Astrocyte (in vitro differentiated cells and primary cell): ENCODE data around the gene BEST3. TPM values are rescaled to one million over a fixed set of nuclear protein-coding genes. Genes with fewer than 3 reads are reported as not detected.

Experiments used
- DNase-seq: peaks from one replicate; pipeline ENCODE4 v3.0.0-alpha.2; 2010; ENCODE audit warnings: low read depth
- FAIRE-seq: peaks from 2 replicates; lab custom pipeline; 2011; peaks lifted over from hg19 to GRCh38; lab: Jason Lieb, UNC
- H2AFZ ChIP-seq: 2 replicates; pipeline ENCODE4 v1.6.0; 2012; ENCODE audit warnings: low read depth, low read length, inconsistent platforms
- H3K27ac ChIP-seq: 2 replicates; pipeline ENCODE4 v1.5.1; 2011; ENCODE audit warnings: low read depth, low read length, inconsistent platforms
- H3K27me3 ChIP-seq: 2 replicates; pipeline ENCODE4 v1.6.0; 2011; ENCODE audit warnings: low read length, inconsistent platforms; ENCODE audit not compliant: insufficient read depth
- H3K36me3 ChIP-seq: 2 replicates; pipeline ENCODE4 v1.5.1; 2011; ENCODE audit warnings: low read length, inconsistent platforms; ENCODE audit not compliant: insufficient read depth
- H3K4me1 ChIP-seq: 2 replicates; pipeline ENCODE4 v1.5.1; 2011; ENCODE audit warnings: low read length, inconsistent platforms; ENCODE audit not compliant: insufficient read depth
- H3K4me2 ChIP-seq: 2 replicates; pipeline ENCODE4 v1.6.0; 2012; ENCODE audit warnings: low read length, inconsistent platforms
- H3K4me3 ChIP-seq: 2 replicates; pipeline ENCODE4 v1.5.1; 2011; ENCODE audit warnings: low read depth, mild to moderate bottlenecking, low read length, inconsistent platforms; ENCODE audit not compliant: insufficient read depth
- H3K79me2 ChIP-seq: 2 replicates; pipeline ENCODE4 v1.6.0; 2012; ENCODE audit warnings: mild to moderate bottlenecking, low read length, inconsistent platforms; ENCODE audit not compliant: insufficient read depth
- H3K9ac ChIP-seq: 2 replicates; pipeline ENCODE4 v1.6.0; 2012; ENCODE audit warnings: mild to moderate bottlenecking, low read length, inconsistent platforms
- H3K9me3 ChIP-seq: 2 replicates; pipeline ENCODE4 v1.5.1; 2012; ENCODE audit warnings: low read depth, mild to moderate bottlenecking, low read length, inconsistent platforms; ENCODE audit not compliant: insufficient read depth
- H4K20me1 ChIP-seq: 2 replicates; pipeline ENCODE4 v1.6.0; 2012; ENCODE audit warnings: low read length, inconsistent platforms; ENCODE audit not compliant: insufficient read depth
- H3K27ac Mint-ChIP-seq: one replicate; pipeline ENCODE4 v1.8.0; 2021; ENCODE audit warnings: mild to moderate bottlenecking, mixed read lengths; ENCODE audit not compliant: unreplicated experiment
- H3K27me3 Mint-ChIP-seq: one replicate; pipeline ENCODE4 v1.8.0; 2021; ENCODE audit warnings: low read depth, mixed read lengths; ENCODE audit not compliant: unreplicated experiment
- H3K36me3 Mint-ChIP-seq: one replicate; pipeline ENCODE4 v1.8.0; 2021; ENCODE audit warnings: low read depth, mixed read lengths; ENCODE audit not compliant: unreplicated experiment
- H3K4me1 Mint-ChIP-seq: one replicate; pipeline ENCODE4 v1.8.0; 2021; ENCODE audit warnings: low read depth, mixed read lengths; ENCODE audit not compliant: unreplicated experiment
- H3K4me3 Mint-ChIP-seq: one replicate; pipeline ENCODE4 v1.8.0; 2021; ENCODE audit warnings: mild to moderate bottlenecking, moderate library complexity, mixed read lengths; ENCODE audit not compliant: unreplicated experiment
- H3K9me3 Mint-ChIP-seq: one replicate; pipeline ENCODE4 v1.8.0; 2021; ENCODE audit warnings: mild to moderate bottlenecking, mixed read lengths; ENCODE audit not compliant: unreplicated experiment
- CTCF ChIP-seq: IDR thresholded peaks from 2 replicates; pipeline ENCODE4 v1.5.1; 2011; ENCODE audit warnings: low read depth, mild to moderate bottlenecking, inconsistent platforms, low read length, moderate library complexity; ENCODE audit not compliant: insufficient read depth
- EZH2 ChIP-seq: IDR thresholded peaks from 2 replicates; pipeline ENCODE4 v1.6.1; 2012; ENCODE audit warnings: mild to moderate bottlenecking, low read length, inconsistent platforms; ENCODE audit not compliant: insufficient read depth
- total RNA-seq: library from RNA; stranded (reverse); gene quantifications from 2 replicates; pipeline ENCODE4 v1.2.1, GENCODE V29; 2021

BEST3 gene
- total RNA-seq, 1 donor from 2014 or later, result 1.2 TPM

GRCh38 chr12:69660164-69660863 lies 38.8 kb downstream of the BEST3 start:
- DNase-seq (no peak), FAIRE-seq (no peak)
- Mint-ChIP-seq H3K36me3 (peaks cover 2% of the 10 kb centered on the region), H3K9me3 (peaks cover 2% of the 10 kb centered on the region), H3K27ac (peak overlapping the region; percentile 7), H3K4me1 (peaks cover 25% of the 10 kb centered on the region), H3K4me3 (no peak overlapping the region), H3K27me3 (no peaks in the 10 kb centered on the region)
- H2AFZ ChIP-seq, result no peak overlapping the region
- H3K4me1 ChIP-seq, result peaks cover 22% of the 10 kb centered on the region
- no peaks in the 10 kb centered on the region for H4K20me1 ChIP-seq
- H3K36me3 ChIP-seq, result no peaks in the 10 kb centered on the region
- H3K9me3 ChIP-seq, result no peaks in the 10 kb centered on the region
- H3K27me3 ChIP-seq, result no peaks in the 10 kb centered on the region
- H3K9ac ChIP-seq, result no peak overlapping the region
- H3K4me2 ChIP-seq, result no peak overlapping the region
- no peak overlapping the region for H3K27ac ChIP-seq
- H3K79me2 ChIP-seq, result no peaks in the 10 kb centered on the region
- H3K4me3 ChIP-seq, result no peak overlapping the region
- TF ChIP-seq EZH2 (no peak), CTCF (no peak)

GRCh38 chr12:69658203-69658602 lies 40.9 kb downstream of the BEST3 start:
- H3K4me2 ChIP-seq, result no peak overlapping the region
- Mint-ChIP-seq H3K27ac (no peak overlapping the region), H3K4me3 (no peak overlapping the region), H3K36me3 (peaks cover 2% of the 10 kb centered on the region), H3K9me3 (peaks cover 4% of the 10 kb centered on the region), H3K4me1 (peaks cover 31% of the 10 kb centered on the region), H3K27me3 (no peaks in the 10 kb centered on the region)
- no peaks in the 10 kb centered on the region for H3K79me2 ChIP-seq
- no peak overlapping the region for H3K4me3 ChIP-seq
- no peak overlapping the region for H2AFZ ChIP-seq
- no peaks in the 10 kb centered on the region for H3K36me3 ChIP-seq
- H4K20me1 ChIP-seq, result no peaks in the 10 kb centered on the region
- no peaks in the 10 kb centered on the region for H3K9me3 ChIP-seq
- H3K27ac ChIP-seq, result no peak overlapping the region
- H3K27me3 ChIP-seq, result no peaks in the 10 kb centered on the region
- H3K9ac ChIP-seq, result no peak overlapping the region
- FAIRE-seq (no peak), DNase-seq (no peak)
- H3K4me1 ChIP-seq, result peaks cover 24% of the 10 kb centered on the region
- TF ChIP-seq EZH2, result no peak
- TF ChIP-seq CTCF, result no peak

- FAIRE-seq (no peak), DNase-seq (peak; percentile 80)
- no peaks in the 10 kb centered on the region for H3K27me3 ChIP-seq
- peaks cover 24% of the 10 kb centered on the region for H3K4me1 ChIP-seq
- no peak overlapping the region for H3K4me3 ChIP-seq
- Mint-ChIP-seq H3K4me1 (peaks cover 31% of the 10 kb centered on the region), H3K27me3 (no peaks in the 10 kb centered on the region), H3K4me3 (no peak overlapping the region), H3K9me3 (peaks cover 4% of the 10 kb centered on the region), H3K36me3 (peaks cover 2% of the 10 kb centered on the region), H3K27ac (peak overlapping the region; percentile 84)
- H3K27ac ChIP-seq, result no peak overlapping the region
- H3K79me2 ChIP-seq, result no peaks in the 10 kb centered on the region
- no peaks in the 10 kb centered on the region for H4K20me1 ChIP-seq
- peak overlapping the region; percentile 13 for H3K4me2 ChIP-seq
- H3K36me3 ChIP-seq, result no peaks in the 10 kb centered on the region
- H3K9me3 ChIP-seq, result no peaks in the 10 kb centered on the region
- no peak for TF ChIP-seq CTCF
- no peak for TF ChIP-seq EZH2
- H3K9ac ChIP-seq, result no peak overlapping the region
- H2AFZ ChIP-seq, result peak overlapping the region; percentile 61
Observed at GRCh38 chr12:69657376-69658137, 41.5 kb downstream of the BEST3 start.
